Measurements from ENCODE around the gene SMG1.

DNA sequence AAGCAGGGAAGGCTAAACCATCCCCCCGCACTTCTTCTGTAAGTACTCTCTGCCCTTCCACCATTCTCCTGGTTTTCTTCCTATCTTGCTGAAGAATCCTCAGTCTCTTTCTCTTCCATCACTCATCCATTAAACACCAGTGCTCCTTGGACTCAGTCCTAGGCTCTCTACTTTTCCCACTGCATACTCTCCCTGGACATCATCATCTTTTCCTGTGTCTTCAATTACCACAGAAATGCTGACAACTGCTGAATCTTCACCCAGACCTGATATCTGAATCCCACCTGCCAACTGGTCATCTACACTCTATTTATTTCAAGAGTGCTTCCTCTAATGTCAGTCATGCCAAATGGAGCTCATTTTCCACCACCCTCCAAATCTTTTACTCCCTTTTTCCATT, 71.0 kb downstream of the SMG1 start:
- TF ChIP-seq, protein P1, sequence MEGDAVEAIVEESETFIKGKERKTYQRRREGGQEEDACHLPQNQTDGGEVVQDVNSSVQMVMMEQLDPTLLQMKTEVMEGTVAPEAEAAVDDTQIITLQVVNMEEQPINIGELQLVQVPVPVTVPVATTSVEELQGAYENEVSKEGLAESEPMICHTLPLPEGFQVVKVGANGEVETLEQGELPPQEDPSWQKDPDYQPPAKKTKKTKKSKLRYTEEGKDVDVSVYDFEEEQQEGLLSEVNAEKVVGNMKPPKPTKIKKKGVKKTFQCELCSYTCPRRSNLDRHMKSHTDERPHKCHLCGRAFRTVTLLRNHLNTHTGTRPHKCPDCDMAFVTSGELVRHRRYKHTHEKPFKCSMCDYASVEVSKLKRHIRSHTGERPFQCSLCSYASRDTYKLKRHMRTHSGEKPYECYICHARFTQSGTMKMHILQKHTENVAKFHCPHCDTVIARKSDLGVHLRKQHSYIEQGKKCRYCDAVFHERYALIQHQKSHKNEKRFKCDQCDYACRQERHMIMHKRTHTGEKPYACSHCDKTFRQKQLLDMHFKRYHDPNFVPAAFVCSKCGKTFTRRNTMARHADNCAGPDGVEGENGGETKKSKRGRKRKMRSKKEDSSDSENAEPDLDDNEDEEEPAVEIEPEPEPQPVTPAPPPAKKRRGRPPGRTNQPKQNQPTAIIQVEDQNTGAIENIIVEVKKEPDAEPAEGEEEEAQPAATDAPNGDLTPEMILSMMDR (IDR thresholded peaks at IDR 0.05; ENCODE audit: low read length): no peak
- no peak for TF ChIP-seq EZH2 (IDR thresholded peaks at IDR 0.05; ENCODE audit: borderline replicate concordance, low read length)

Measured in OCI-LY1 (cell line).